AG04450 (cell line): ENCODE measurements around the gene EYA3. TPM values are rescaled to one million over a fixed set of nuclear protein-coding genes. Genes with fewer than 3 reads are reported as not detected.

Experiments used
- CTCF ChIA-PET: fragments of 300-600, 350-600 bp; formaldehyde crosslinking; extraction: SDS; loops from one replicate; lab custom pipeline; 2022; ENCODE audit warnings: antibody characterized with exemption, inconsistent platforms; lab: Charles Lee
- POLR2A ChIA-PET: fragments of 350-600 bp; formaldehyde crosslinking; extraction: SDS; loops from one replicate; lab custom pipeline; 2021; ENCODE audit warnings: antibody characterized with exemption, inconsistent platforms; lab: Yijun Ruan, JAX
- DNase-seq: peaks from one replicate; pipeline ENCODE4 v3.0.0-alpha.2; 2011; ENCODE audit warnings: low read depth, low spot score
- H3K27ac ChIP-seq: one replicate; pipeline ENCODE4 v1.5.1; 2012; ENCODE audit warnings: low read depth, low read length, control low read depth
- H3K27me3 ChIP-seq: one replicate; pipeline ENCODE4 v1.6.0; 2012; ENCODE audit warnings: low read length; ENCODE audit not compliant: control insufficient read depth, insufficient read depth
- H3K4me3 ChIP-seq: 2 replicates; pipeline ENCODE4 v1.5.1; 2011; ENCODE audit warnings: mild to moderate bottlenecking, low read depth, low read length, control low read depth
- H3K9me3 ChIP-seq: 2 replicates; pipeline ENCODE4 v1.5.1; 2012; ENCODE audit warnings: low read length; ENCODE audit not compliant: control insufficient read depth, insufficient read depth
- polyA plus RNA-seq: library from polyadenylated mRNA; depleted of rRNA; stranded (reverse); fragments of >200 nt; gene quantifications from 2 replicates; pipeline ENCODE4 v1.2.3, GENCODE V29; 2011; rRNA removed
- small RNA-seq: library from RNA; depleted of rRNA; stranded (forward); fragments of <200 nt; gene quantifications from one replicate; pipeline ENCODE3, GENCODE V24; 2012; ENCODE audit warnings: low read depth; ENCODE audit not compliant: insufficient read length
- TF ChIP-seq, protein P1 (sequence below): IDR thresholded peaks from 2 replicates; pipeline ENCODE4 v1.5.1; 2011; ENCODE audit warnings: low read depth, low read length, control low read depth, inconsistent platforms

The EYA3 gene
- polyA plus RNA-seq, 1 experiment: 17.0 TPM

DNA sequence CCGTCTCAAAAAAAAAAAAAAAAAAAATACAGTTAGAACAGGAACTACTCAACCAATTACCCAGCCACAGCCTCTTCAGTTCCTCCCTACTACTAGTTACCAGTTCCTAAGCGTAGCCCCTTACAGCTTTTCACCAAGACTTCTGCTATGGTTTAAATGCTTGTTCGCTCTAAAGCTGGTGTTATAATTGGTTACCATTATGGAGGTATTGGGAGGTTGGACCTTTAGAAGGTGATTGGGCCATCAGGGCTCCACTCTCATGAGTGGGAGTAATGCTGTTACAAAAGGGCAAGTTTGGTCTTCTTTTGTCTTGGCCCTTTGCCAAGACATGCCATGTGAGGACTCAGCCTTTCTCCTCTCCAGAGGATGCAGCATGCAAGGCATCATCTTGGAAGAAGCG, 156.7 kb downstream of the EYA3 start:
- CTCF ChIA-PET: interaction anchor here (0.5 kb wide), 1 partner anchor 34 kb away, joined by 3 read pairs; no protein-coding TSS in a partner anchor
- POLR2A ChIA-PET: no interaction called here

DNA sequence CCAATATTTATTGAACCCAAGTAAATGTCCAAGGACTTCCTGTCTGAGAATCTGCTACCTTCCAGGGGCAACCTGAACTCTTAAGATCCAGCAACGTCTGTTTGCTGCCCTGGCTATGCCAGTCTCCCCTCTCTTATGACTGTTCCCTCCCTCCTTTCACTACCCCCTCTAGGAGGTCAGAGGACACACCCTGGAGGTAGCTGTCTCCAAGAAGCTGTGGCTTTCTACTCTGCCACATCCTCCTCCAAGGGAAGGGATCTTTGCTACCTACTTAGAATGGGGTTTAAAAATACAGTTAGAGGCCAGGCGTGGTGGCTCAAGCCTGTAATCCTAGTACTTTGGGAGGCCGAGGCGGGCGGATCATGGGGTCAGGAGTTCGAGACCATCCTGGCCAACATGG, 157.2 kb downstream of the EYA3 start:
- CTCF ChIA-PET: no interaction called here
- Histone ChIP-seq H3K27ac (no peak overlapping the region), H3K27me3 (peaks cover 13% of the 10 kb centered on the region), H3K4me3 (no peak overlapping the region), H3K9me3 (no peaks in the 10 kb centered on the region)
- no peak for DNase-seq
- TF ChIP-seq, protein P1, sequence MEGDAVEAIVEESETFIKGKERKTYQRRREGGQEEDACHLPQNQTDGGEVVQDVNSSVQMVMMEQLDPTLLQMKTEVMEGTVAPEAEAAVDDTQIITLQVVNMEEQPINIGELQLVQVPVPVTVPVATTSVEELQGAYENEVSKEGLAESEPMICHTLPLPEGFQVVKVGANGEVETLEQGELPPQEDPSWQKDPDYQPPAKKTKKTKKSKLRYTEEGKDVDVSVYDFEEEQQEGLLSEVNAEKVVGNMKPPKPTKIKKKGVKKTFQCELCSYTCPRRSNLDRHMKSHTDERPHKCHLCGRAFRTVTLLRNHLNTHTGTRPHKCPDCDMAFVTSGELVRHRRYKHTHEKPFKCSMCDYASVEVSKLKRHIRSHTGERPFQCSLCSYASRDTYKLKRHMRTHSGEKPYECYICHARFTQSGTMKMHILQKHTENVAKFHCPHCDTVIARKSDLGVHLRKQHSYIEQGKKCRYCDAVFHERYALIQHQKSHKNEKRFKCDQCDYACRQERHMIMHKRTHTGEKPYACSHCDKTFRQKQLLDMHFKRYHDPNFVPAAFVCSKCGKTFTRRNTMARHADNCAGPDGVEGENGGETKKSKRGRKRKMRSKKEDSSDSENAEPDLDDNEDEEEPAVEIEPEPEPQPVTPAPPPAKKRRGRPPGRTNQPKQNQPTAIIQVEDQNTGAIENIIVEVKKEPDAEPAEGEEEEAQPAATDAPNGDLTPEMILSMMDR: no peak
- POLR2A ChIA-PET: no interaction called here

More for the DNA sequence above, 156.7 kb downstream of the EYA3 start:
- DNase-seq: no peak
- no peak overlapping the region for H3K4me3 ChIP-seq
- no peaks in the 10 kb centered on the region for H3K9me3 ChIP-seq
- TF ChIP-seq, protein P1: no peak
- no peak overlapping the region for H3K27ac ChIP-seq
- H3K27me3 ChIP-seq: peaks cover 13% of the 10 kb centered on the region

DNA sequence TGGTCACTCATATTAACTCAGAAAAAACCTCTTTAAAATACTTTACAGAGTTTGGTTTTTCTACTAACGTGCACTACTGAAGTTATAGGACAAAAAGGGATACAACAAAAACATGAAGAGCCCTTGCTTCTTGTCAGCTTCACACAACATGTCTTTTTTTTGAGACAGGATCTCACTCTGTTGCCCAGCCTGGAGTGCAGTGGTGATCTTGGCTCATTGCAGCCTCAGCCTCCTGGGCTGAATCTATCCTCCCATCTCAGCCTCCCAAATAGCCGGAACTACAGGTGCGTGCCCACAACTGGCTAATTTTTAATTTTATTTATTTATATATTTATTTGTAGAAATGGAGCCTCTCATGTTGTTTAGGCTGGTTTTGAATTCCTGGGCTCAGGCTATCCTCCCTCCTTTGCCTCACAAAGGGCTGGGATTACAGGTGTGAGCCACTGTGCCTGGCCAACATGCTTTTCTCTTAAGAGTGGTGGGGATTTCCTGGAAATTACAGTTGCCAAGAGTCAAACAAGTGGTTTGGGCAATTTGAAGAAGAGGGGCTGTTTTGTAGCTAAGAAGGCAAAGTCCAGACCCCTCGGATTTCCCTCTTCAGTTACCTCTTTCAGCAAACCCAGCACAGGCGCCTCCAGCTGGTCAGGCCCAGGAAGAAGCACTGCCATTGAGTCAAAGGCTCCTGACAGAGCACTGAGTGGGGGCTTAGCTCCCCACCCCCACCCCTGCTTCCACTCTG, 160.0 kb downstream of the EYA3 start:
- no peak overlapping the region for H3K4me3 ChIP-seq
- no peak for DNase-seq
- TF ChIP-seq, protein P1: no peak
- H3K27me3 ChIP-seq: no peaks in the 10 kb centered on the region
- POLR2A ChIA-PET: no interaction called here
- CTCF ChIA-PET: no interaction called here
- no peaks in the 10 kb centered on the region for H3K9me3 ChIP-seq
- H3K27ac ChIP-seq: no peak overlapping the region

DNA sequence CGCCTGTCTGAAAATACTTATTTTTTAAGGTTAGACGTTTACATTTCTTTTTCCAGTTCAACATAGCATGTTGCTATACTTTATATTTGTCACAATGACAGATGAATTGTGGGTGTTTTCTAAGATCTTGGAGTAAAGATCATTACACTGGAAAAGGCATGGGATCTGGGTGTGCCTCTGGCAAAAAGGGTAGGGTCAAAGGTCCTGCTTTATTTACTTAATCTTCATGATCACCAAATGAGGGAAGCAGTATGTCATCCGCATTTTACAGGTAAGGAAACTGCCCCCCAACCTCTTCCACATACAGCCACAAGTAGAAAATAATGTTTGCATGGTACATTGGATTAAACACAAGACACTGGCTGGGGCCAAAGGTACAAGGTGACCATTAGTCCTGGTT, 166.1 kb downstream of the EYA3 start:
- no peak for DNase-seq
- POLR2A ChIA-PET: no interaction called here
- Histone ChIP-seq H3K27ac (no peak overlapping the region), H3K9me3 (no peaks in the 10 kb centered on the region), H3K27me3 (no peaks in the 10 kb centered on the region), H3K4me3 (no peak overlapping the region)
- CTCF ChIA-PET: no interaction called here
- TF ChIP-seq, protein P1: no peak

Small RNA genes lying within 50 kb of the gene (small RNA-seq; reads per million reads assigned to genes)
- gene RN7SL559P: not detected

Other genes with a start within 250 kb of the EYA3 start
- gene THEMIS2, start 216.1 kb downstream of the EYA3 start, polyA plus RNA-seq: 13.0 and 14.1 TPM in 2 replicates
- gene RPA2, start 174.0 kb downstream of the EYA3 start, polyA plus RNA-seq: 35.9 and 49.1 TPM in 2 replicates
- gene SMPDL3B, start 153.6 kb downstream of the EYA3 start, polyA plus RNA-seq: 0.05 and 0.07 TPM in 2 replicates
- gene XKR8, start 128.6 kb downstream of the EYA3 start, polyA plus RNA-seq: 7.9 and 8.2 TPM in 2 replicates
- 0.09 and 0.12 TPM in 2 replicates for gene PTAFR, start 88.1 kb upstream of the EYA3 start, polyA plus RNA-seq
- gene DNAJC8, start 144.4 kb upstream of the EYA3 start, polyA plus RNA-seq: 91.4 and 123 TPM in 2 replicates
- 151 and 189 TPM in 2 replicates for gene ATP5IF1, start 147.5 kb upstream of the EYA3 start, polyA plus RNA-seq
- 27.5 and 31.9 TPM in 2 replicates for gene SESN2, start 170.9 kb upstream of the EYA3 start, polyA plus RNA-seq
- 20.1 and 21.2 TPM in 2 replicates for gene MED18, start 240.4 kb upstream of the EYA3 start, polyA plus RNA-seq